ENCODE measurements around the gene CAPN11. TPM values are rescaled to one million over a fixed set of nuclear protein-coding genes. Genes with fewer than 3 reads are reported as not detected.

Gene CAPN11
- total and polyA plus RNA-seq, 2 donors (not counting 3 experiments of a cell fraction or from before 2014, with no cell fraction given), result 1.4 to 1.7 TPM

- ChIA-PET CTCF (interaction anchor here (1.8 kb wide), 1 partner anchor 13 kb away, joined by 8 read pairs; no protein-coding TSS in a partner anchor), POLR2A (no interaction called here)
- no peaks in the 10 kb centered on the region for H3K79me2 ChIP-seq (ENCODE audit: control insufficient read depth, insufficient read depth, low read length)
- intact Hi-C loops (cut with micrococcal nuclease) (no loop called here), dilution Hi-C loops (cut with MboI; ENCODE audit: extremely low pct_ligation_motif_present, low sequenced_read_pairs) (loop anchor here (10.0 kb wide), 1 partner anchor 126 kb away; no protein-coding TSS in a partner anchor)
- H3K9ac ChIP-seq (replicated peaks; ENCODE audit: extremely low read depth, insufficient read depth, low read length), result no peak overlapping the region
- DNase-seq (ENCODE audit: low read depth, low spot score), result no peak
- H3K27ac ChIP-seq (ENCODE audit: insufficient read depth, low read depth, low read length), result no peak overlapping the region
- H3K9me3 ChIP-seq (replicated peaks; ENCODE audit: control insufficient read depth, insufficient read depth, low read length), result no peaks in the 10 kb centered on the region
- no peaks in the 10 kb centered on the region for H4K20me1 ChIP-seq (replicated peaks; ENCODE audit: control insufficient read depth, extremely low read depth, insufficient read depth, low read length)
- H2AFZ ChIP-seq (ENCODE audit: low read depth, low read length), result no peak overlapping the region
- peaks cover 5 to 26% of the 10 kb centered on the region in 2 experiments for H3K36me3 ChIP-seq (ENCODE audit: control insufficient read depth in 2 of 2, extremely low read depth in 1 of 2, insufficient read depth in 2 of 2, low read length in 2 of 2)
- H3K27me3 ChIP-seq (ENCODE audit: control insufficient read depth in 2 of 2, insufficient read depth in 2 of 2, low read length in 2 of 2), result no peaks in the 10 kb centered on the region
- H3K4me1 ChIP-seq (ENCODE audit: control insufficient read depth, extremely low read depth, insufficient read depth, low read length), result peaks cover 29% of the 10 kb centered on the region
- no peak overlapping the region for H3K4me2 ChIP-seq (ENCODE audit: insufficient read depth, low read length)
- FAIRE-seq, result no peak
- no TSS peak for BruUV-seq (replicated peaks)
- H3K4me3 ChIP-seq (replicated peaks in 1 of 3; ENCODE audit: insufficient read depth in 1 of 3, low read depth in 1 of 3, low read length in 3 of 3), result no peak overlapping the region
- H3K9me1 ChIP-seq (replicated peaks; ENCODE audit: control insufficient read depth, extremely low read depth, insufficient read depth, low read length), result no peaks in the 10 kb centered on the region
- TF ChIP-seq FOS (IDR thresholded peaks at IDR 0.05; ENCODE audit: borderline replicate concordance, insufficient read depth, low read length), result no peak
Measured at GRCh38 chr6:44109212-44109611, 49.4 kb upstream of the CAPN11 start.

- no peak for FAIRE-seq
- TF ChIP-seq EZH2 (IDR thresholded peaks at IDR 0.05; ENCODE audit: borderline replicate concordance, low read depth, low read length, severe bottlenecking) (no peak), JUN (IDR thresholded peaks at IDR 0.05; ENCODE audit: borderline replicate concordance, insufficient read depth, insufficient read length, low read depth) (no peak), MAX (IDR thresholded peaks at IDR 0.05; ENCODE audit: insufficient read depth, insufficient read length) (no peak), FOS (IDR thresholded peaks at IDR 0.05; ENCODE audit: borderline replicate concordance, insufficient read depth, low read length) (no peak), POLR2AphosphoS5 (IDR thresholded peaks at IDR 0.05; ENCODE audit: insufficient read depth, low read depth, low read length) (no peak), GATA2 (IDR thresholded peaks at IDR 0.05; ENCODE audit: insufficient read depth, insufficient read length, low read depth, low read length) (no peak), MYC (IDR thresholded peaks at IDR 0.05; ENCODE audit: low read depth, low read length) (no peak), CTCF (IDR thresholded peaks at IDR 0.05; ENCODE audit: extremely low read depth in 1 of 2, insufficient read depth in 1 of 2, low read depth in 1 of 2, low read length in 2 of 2) (no peak), POLR2A (IDR thresholded peaks at IDR 0.05; ENCODE audit: low read depth, low read length) (no peak)
- H3K9ac ChIP-seq (replicated peaks; ENCODE audit: extremely low read depth, insufficient read depth, low read length), result no peak overlapping the region
- peaks cover 5 to 27% of the 10 kb centered on the region in 2 experiments for H3K36me3 ChIP-seq (ENCODE audit: control insufficient read depth in 2 of 2, extremely low read depth in 1 of 2, insufficient read depth in 2 of 2, low read length in 2 of 2)
- H3K9me1 ChIP-seq (replicated peaks; ENCODE audit: control insufficient read depth, extremely low read depth, insufficient read depth, low read length), result no peaks in the 10 kb centered on the region
- H3K4me2 ChIP-seq (ENCODE audit: insufficient read depth, low read length), result no peak overlapping the region
- peaks cover 2% of the 10 kb centered on the region for H3K79me2 ChIP-seq (ENCODE audit: control insufficient read depth, insufficient read depth, low read length)
- H2AFZ ChIP-seq (ENCODE audit: low read depth, low read length), result no peak overlapping the region
- peaks cover 21% of the 10 kb centered on the region for H3K4me1 ChIP-seq (ENCODE audit: control insufficient read depth, extremely low read depth, insufficient read depth, low read length)
- no peaks in the 10 kb centered on the region for H3K27me3 ChIP-seq (ENCODE audit: control insufficient read depth in 2 of 2, insufficient read depth in 2 of 2, low read length in 2 of 2)
- no TSS peak for BruUV-seq (replicated peaks)
- no peak overlapping the region for H3K27ac ChIP-seq (ENCODE audit: insufficient read depth, low read depth, low read length)
- H4K20me1 ChIP-seq (replicated peaks; ENCODE audit: control insufficient read depth, extremely low read depth, insufficient read depth, low read length), result no peaks in the 10 kb centered on the region
- H3K9me3 ChIP-seq (replicated peaks; ENCODE audit: control insufficient read depth, insufficient read depth, low read length), result no peaks in the 10 kb centered on the region
- dilution Hi-C loops (cut with MboI; ENCODE audit: extremely low pct_ligation_motif_present, low sequenced_read_pairs) (no loop called here), intact Hi-C loops (cut with micrococcal nuclease) (no loop called here)
- H3K4me3 ChIP-seq (replicated peaks in 1 of 3; ENCODE audit: insufficient read depth in 1 of 3, low read depth in 1 of 3, low read length in 3 of 3), result no peak overlapping the region
- POLR2A ChIA-PET, result no interaction called here
- no peak for DNase-seq (ENCODE audit: low read depth, low spot score)
- CTCF ChIA-PET, result interaction anchor here (1.2 to 4.0 kb wide), 4 partner anchors 10 to 40 kb away, joined by 3 to 28 read pairs (median 15); no protein-coding TSS in a partner anchor
Measured at GRCh38 chr6:44110005-44110676, 48.5 kb upstream of the CAPN11 start.

Data from endothelial cell of umbilical vein (primary cell).